NT2/D1 (cell line): ENCODE measurements around the gene ELOVL3.

Experiments
- SUZ12 ChIP-seq: IDR thresholded peaks from 2 replicates; pipeline ENCODE4 v1.6.1; 2011; ENCODE audit not compliant: insufficient read length, insufficient read depth; ENCODE audit errors: extremely low read depth
- YY1 ChIP-seq: IDR thresholded peaks from 2 replicates; pipeline ENCODE4 v1.6.1; 2011; ENCODE audit not compliant: insufficient read length, insufficient read depth
- ZNF274 ChIP-seq: IDR thresholded peaks from 2 replicates; pipeline ENCODE4 v1.6.1; 2011; ENCODE audit warnings: mild to moderate bottlenecking, low read depth, low read length

- no peak for TF ChIP-seq YY1
- no peak for TF ChIP-seq ZNF274
- TF ChIP-seq SUZ12: no peak
These were observed 19.2 kb downstream of the ELOVL3 start, which contains the start of gene GBF1 for GRCh38 chr10:102245082-102245931.
